Activated CD4-positive, alpha-beta memory T cell treated with anti-CD3 and anti-CD28 coated beads, Interleukin-2, amount 10 ng/mL, durations not matched to agents 7 days and 5 days (primary cell): ENCODE measurements around the gene FGFR3. TPM values are rescaled to one million over a fixed set of nuclear protein-coding genes. Genes with fewer than 3 reads are reported as not detected.

Experiments
- CTCF ChIA-PET: fragments of 350-600 bp; sonication (Branson Sonifier 250); formaldehyde crosslinking; loops from one replicate; lab custom pipeline; 2021; ENCODE audit warnings: antibody characterized with exemption, inconsistent platforms; lab: Charles Lee
- POLR2A ChIA-PET: fragments of 350-600 bp; sonication (Branson Sonifier 250); formaldehyde crosslinking; loops from one replicate; lab custom pipeline; 2021; ENCODE audit warnings: antibody characterized with exemption; lab: Charles Lee
- DNase-seq: peaks from one replicate; pipeline ENCODE4 v3.0.0-alpha.2; 2020
- H3K27ac Mint-ChIP-seq: one replicate; pipeline ENCODE4 v1.8.0; 2021; ENCODE audit warnings: mild to moderate bottlenecking, mixed read lengths
- H3K27me3 Mint-ChIP-seq: one replicate; pipeline ENCODE4 v1.8.0; 2021; ENCODE audit warnings: mixed read lengths
- H3K36me3 Mint-ChIP-seq: one replicate; pipeline ENCODE4 v1.8.0; 2021; ENCODE audit warnings: low read depth, mixed read lengths
- H3K4me1 Mint-ChIP-seq: one replicate; pipeline ENCODE4 v1.8.0; 2021; ENCODE audit warnings: mixed read lengths
- H3K4me3 Mint-ChIP-seq: one replicate; pipeline ENCODE4 v1.8.0; 2021; ENCODE audit warnings: mild to moderate bottlenecking, mixed read lengths
- H3K9me3 Mint-ChIP-seq: one replicate; pipeline ENCODE4 v1.8.0; 2021; ENCODE audit warnings: mixed read lengths
- total RNA-seq, 2 experiments: library from RNA; stranded (reverse); gene quantifications; one replicate each; pipeline ENCODE4 v1.2.3, GENCODE V29; 2021

The FGFR3 gene
- total RNA-seq, 2 experiments from 2014 or later = 0.18 to 0.45 TPM

DNA sequence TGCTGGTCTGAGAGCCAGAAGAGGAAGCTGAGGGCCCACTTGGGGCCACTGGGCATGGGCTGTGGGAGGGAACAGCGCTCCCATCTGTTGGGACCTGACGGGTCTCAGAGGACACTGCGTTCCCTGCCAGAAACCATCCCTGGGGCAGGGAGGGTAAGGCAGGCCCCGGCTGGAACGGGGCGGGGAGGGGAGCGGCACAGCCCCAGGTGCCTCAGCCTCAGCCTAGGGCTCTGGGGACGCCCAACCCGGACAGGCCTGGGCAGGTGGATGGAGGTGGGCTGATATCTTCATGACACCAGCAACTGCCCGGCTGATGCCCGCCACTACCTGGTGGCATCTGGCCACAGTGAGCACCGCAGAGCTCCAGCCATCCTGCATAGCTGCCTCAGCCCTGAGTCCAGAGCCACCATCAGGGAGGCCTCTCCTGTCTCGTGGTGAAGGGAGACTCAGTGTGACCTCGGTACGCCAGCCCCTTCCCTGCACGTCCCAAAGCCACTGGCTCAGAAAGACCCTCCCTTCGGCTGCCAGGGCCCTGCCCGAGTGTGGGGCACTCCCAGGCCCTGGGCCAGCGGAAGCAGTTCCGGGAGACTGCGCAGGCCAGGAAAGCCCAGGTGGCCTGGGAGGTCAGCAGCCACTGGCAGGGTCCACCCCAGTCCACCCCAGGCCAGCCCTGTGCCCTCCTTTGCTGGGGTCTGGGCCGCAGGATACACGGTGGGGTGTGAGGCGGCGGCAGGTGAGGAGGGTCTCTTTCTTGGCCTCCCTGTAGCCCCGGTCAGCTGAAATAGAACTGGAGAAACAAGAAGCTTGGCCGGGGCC is 34.6 kb upstream of the FGFR3 start:
- Mint-ChIP-seq H3K36me3 (no peaks in the 10 kb centered on the region), H3K4me1 (no peaks in the 10 kb centered on the region), H3K27ac (no peak overlapping the region), H3K4me3 (no peak overlapping the region), H3K27me3 (peaks cover 4% of the 10 kb centered on the region), H3K9me3 (no peaks in the 10 kb centered on the region)
- ChIA-PET POLR2A (no interaction called here), CTCF (no interaction called here)
- DNase-seq = no peak

DNA sequence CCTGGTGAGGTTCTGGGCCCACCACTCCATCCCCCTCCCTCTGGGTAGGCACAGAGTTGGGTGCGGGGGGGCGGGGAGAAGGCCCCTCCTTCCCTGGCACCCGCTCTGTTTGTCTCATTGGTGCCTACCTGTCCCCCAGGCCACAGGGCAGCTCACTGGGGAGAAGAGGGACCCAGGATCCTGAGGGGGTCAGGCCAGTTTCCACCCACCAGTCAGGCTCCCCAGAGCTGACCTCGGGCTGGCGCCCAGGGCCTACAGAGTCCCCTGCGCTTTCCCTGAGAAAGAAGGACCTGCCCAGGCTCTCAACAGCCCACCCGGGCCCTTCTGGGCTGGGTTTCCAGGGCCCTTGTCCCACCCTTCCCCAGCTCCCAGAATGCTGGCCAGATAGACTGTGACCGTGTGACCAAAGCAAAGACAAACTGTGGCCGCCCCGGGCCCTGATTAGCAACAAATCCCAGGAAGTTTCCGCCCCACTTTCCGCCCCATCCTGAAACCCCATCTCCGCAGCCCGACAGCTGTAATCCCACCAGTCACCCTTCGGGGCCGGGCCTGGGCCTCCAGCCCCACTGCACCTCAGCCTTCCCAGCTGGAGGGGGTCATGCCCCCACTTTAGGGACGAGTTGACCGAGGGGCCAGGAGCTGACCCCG is 33.8 kb upstream of the FGFR3 start:
- Mint-ChIP-seq H3K27me3 (peaks cover 7% of the 10 kb centered on the region), H3K36me3 (no peaks in the 10 kb centered on the region), H3K4me3 (no peak overlapping the region), H3K4me1 (no peaks in the 10 kb centered on the region), H3K9me3 (no peaks in the 10 kb centered on the region), H3K27ac (no peak overlapping the region)
- POLR2A ChIA-PET = no interaction called here
- DNase-seq = no peak
- CTCF ChIA-PET = no interaction called here

DNA sequence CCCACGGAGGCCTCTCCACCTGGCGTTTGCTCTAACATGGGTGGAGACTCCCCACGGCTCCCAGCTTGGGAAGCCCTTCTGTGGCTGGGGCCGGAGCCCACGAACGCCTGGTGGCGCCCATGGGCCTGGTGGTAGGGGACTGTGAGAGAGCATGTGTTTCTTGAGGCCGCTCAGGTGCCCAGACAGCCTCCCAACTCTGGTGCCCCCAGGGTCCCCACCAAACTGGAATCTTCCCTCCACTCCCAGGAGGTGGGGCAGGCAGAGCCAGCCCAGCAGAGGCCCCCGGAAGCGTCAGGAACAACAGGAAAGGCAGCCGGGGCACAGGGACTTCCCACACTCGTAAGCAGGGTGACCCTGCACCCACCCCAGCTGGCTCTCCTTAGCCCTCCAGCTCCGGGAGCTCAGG is 33.3 kb upstream of the FGFR3 start:
- no peak overlapping the region for H3K27ac Mint-ChIP-seq
- H3K9me3 Mint-ChIP-seq = no peaks in the 10 kb centered on the region
- CTCF ChIA-PET = no interaction called here
- POLR2A ChIA-PET = no interaction called here
- H3K4me3 Mint-ChIP-seq = no peak overlapping the region
- no peaks in the 10 kb centered on the region for H3K4me1 Mint-ChIP-seq
- H3K27me3 Mint-ChIP-seq = peaks cover 8% of the 10 kb centered on the region
- no peaks in the 10 kb centered on the region for H3K36me3 Mint-ChIP-seq
- no peak for DNase-seq

DNA sequence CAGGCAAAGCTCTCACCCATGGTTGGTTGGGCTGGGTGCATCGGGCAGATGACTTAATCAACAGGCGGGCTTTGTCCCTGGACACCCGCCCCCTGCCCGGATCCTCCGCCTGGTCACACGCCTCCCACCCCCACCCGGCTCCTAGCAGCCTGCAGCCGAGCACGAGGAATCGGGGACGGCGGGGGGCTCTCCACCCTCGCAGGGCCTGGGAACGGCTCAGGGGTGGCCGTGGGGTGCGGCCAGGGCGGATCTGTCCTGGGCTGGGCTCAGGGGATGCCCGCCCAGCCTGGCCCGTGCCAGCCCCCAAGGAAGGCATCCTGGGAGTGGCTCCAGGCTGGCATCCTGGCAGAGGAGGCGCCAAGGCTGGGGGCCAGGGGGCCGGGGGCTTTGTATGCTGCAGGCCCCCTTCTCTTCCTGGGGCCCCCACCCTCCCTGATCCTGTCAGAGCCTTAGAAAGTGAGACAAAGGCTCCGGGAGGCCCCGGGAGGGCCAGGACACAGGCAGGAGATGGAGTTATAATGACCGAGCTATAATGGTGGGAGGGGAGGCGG is 32.5 kb upstream of the FGFR3 start:
- Mint-ChIP-seq H3K4me3 (no peak overlapping the region), H3K27me3 (peaks cover 13% of the 10 kb centered on the region), H3K4me1 (peaks cover under 1% of the 10 kb centered on the region), H3K36me3 (no peaks in the 10 kb centered on the region), H3K27ac (no peak overlapping the region), H3K9me3 (no peaks in the 10 kb centered on the region)
- POLR2A ChIA-PET = no interaction called here
- no peak for DNase-seq
- CTCF ChIA-PET = no interaction called here

DNA sequence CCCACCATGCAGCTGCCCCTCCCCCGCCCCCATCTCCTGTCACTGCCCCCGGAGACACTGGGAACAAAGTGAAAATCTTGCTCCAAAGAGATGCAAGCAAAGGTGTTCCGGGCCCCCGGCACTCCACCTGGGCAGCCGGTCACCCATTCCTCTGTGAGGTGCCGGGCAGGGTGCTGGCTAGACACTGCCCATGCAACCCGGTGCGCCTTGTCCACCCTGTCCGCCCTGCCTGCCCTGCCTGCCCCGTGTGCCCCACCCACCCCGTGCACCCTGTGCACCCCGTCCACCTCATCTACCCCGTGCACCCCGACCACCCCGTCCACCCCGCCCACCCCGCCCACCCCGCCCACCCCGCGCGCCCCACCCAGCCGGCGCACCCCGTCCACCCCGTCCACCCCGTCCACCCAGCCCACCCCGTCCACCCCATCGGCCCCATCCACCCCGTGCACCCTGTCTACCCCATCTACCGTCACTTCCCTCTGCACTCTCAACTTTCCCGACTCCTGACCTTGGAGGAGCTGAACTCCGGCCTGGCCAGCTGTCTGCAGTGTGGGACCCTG is 31.9 kb upstream of the FGFR3 start:
- Mint-ChIP-seq H3K27me3 (peaks cover 13% of the 10 kb centered on the region), H3K27ac (no peak overlapping the region), H3K36me3 (no peaks in the 10 kb centered on the region)

DNA sequence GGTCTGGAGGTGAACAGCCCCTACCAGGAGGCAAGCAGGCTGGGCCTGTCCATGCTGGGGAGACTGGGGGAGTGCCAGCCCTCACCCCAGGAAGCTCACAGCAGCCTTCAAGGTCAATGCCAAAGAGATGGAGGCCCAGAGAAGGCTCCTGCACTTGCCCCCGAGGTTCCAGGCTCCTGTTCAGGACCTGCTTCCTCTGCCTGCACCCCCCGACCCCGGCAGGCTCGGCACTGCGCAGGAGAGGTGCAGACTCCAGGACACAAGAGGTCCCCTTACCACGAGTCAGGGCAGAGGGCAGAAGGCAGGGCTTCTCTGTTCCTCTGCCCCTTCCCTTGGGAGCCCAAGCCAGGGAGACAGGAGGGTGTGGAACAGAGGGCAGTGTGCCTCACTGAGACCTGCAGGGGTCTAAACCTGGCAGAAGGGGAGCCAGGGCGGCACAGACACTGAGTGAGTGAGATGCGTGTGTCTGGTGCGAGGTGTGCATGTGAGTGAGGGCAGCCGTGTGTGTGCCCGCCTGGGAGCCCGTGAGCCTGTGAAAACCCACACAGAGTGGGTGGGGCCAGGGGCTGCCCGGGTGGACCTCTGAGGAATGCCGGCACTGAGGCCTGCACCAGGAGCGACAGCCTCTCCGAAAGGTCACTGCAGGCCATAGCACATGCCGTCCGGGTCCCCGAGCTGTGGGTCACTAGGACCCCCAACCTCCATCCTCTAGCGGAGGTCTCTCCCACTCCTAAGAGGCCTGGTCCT is 30.7 kb upstream of the FGFR3 start:
- POLR2A ChIA-PET = no interaction called here

More for the DNA sequence above, 31.9 kb upstream of the FGFR3 start:
- POLR2A ChIA-PET = no interaction called here
- Mint-ChIP-seq H3K4me1 (peaks cover 1% of the 10 kb centered on the region), H3K9me3 (no peaks in the 10 kb centered on the region), H3K4me3 (no peak overlapping the region)
- CTCF ChIA-PET = no interaction called here
- DNase-seq = no peak

DNA sequence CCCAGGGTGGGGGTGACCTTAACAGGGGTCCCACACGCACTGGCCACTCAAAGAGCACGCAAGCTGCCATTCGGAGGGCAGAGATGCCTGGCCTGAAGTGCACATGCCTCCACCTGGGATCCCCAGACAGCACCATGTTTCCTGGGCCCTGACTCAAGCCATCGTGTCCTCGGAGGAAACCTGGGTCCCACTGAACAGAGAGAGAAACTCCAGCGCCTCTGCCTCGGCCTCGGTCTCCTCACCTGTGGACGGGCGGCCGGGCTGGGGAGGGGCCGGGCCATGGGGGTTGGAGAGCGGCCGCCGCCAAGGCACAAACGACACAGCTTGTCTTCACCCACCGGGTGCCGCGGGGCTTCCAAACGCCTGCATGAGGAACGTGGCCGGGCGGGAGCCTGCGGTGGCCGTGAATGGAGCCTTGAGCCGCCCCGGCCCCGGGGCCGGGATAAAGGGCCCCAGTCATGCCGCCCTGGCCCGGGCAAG is 30.0 kb upstream of the FGFR3 start:
- no peak overlapping the region for H3K4me3 Mint-ChIP-seq
- no peaks in the 10 kb centered on the region for H3K9me3 Mint-ChIP-seq
- no peak overlapping the region for H3K27ac Mint-ChIP-seq
- POLR2A ChIA-PET = no interaction called here
- H3K4me1 Mint-ChIP-seq = peaks cover 5% of the 10 kb centered on the region
- DNase-seq = no peak
- CTCF ChIA-PET = no interaction called here
- no peaks in the 10 kb centered on the region for H3K36me3 Mint-ChIP-seq
- H3K27me3 Mint-ChIP-seq = peaks cover 16% of the 10 kb centered on the region

More for the DNA sequence above, 30.7 kb upstream of the FGFR3 start:
- H3K4me1 Mint-ChIP-seq = peaks cover 1% of the 10 kb centered on the region
- H3K9me3 Mint-ChIP-seq = no peaks in the 10 kb centered on the region
- no peak overlapping the region for H3K27ac Mint-ChIP-seq
- CTCF ChIA-PET = no interaction called here
- no peak overlapping the region for H3K4me3 Mint-ChIP-seq
- H3K36me3 Mint-ChIP-seq = no peaks in the 10 kb centered on the region
- peaks cover 13% of the 10 kb centered on the region for H3K27me3 Mint-ChIP-seq
- DNase-seq = no peak

DNA sequence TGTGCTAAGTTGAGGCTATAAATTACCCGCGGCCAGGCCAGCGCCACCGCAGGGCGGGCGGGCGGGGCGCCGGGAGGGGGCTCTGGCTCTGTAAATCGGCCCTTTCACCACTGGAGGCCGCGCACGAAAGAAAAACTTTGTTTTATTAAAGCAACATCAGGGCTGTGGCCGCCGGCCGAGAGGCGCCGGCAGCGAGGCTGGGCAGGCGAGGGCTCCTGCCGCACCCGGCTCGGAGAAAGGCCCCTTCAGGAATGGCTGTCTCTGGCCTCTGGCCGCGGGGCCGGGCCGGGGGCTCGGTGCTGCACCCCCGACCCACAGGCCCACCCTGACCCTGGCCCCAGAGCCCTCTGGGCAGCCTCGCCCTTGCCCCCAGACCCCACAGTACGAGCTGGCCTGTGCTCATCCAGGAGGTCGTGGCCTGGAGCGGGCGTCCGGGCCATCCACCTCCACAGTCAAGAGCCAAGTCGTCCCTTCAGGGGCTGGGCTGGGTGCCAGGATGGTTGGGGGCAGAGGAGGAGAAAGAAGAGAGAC is 29.5 kb upstream of the FGFR3 start:
- ChIA-PET CTCF (no interaction called here), POLR2A (no interaction called here)

DNA sequence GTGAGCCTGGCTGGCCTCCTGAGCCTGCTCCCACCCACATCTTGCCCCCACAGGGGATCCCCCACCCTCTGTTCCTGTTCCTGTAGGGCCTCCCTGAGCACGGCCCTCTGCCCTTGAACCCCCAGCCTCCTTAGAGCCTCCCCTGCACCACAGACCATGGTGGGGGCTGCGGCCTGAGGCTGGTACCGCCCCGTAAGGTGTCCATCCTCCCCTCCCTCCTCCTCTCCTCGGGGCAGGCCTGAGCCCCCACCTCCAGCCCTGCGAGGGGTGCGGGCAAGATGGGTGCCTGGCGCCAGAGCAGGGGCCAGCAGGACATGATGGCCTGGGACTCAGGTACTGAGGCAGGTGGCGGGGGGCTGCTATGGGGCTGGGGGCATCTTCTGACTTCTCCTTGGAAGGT is 28.4 kb upstream of the FGFR3 start:
- POLR2A ChIA-PET = no interaction called here
- CTCF ChIA-PET = interaction anchor here (0.5 kb wide), 1 partner anchor 11 kb away, joined by 3 read pairs; no protein-coding TSS in a partner anchor
- Mint-ChIP-seq H3K27ac (no peak overlapping the region), H3K9me3 (no peaks in the 10 kb centered on the region), H3K36me3 (no peaks in the 10 kb centered on the region), H3K27me3 (peaks cover 19% of the 10 kb centered on the region), H3K4me3 (no peak overlapping the region), H3K4me1 (peaks cover 5% of the 10 kb centered on the region)
- no peak for DNase-seq

More for the DNA sequence above, 29.5 kb upstream of the FGFR3 start:
- H3K27ac Mint-ChIP-seq = no peak overlapping the region
- DNase-seq = no peak
- no peaks in the 10 kb centered on the region for H3K9me3 Mint-ChIP-seq
- peaks cover 5% of the 10 kb centered on the region for H3K4me1 Mint-ChIP-seq
- no peak overlapping the region for H3K4me3 Mint-ChIP-seq
- peaks cover 19% of the 10 kb centered on the region for H3K27me3 Mint-ChIP-seq
- no peaks in the 10 kb centered on the region for H3K36me3 Mint-ChIP-seq

DNA sequence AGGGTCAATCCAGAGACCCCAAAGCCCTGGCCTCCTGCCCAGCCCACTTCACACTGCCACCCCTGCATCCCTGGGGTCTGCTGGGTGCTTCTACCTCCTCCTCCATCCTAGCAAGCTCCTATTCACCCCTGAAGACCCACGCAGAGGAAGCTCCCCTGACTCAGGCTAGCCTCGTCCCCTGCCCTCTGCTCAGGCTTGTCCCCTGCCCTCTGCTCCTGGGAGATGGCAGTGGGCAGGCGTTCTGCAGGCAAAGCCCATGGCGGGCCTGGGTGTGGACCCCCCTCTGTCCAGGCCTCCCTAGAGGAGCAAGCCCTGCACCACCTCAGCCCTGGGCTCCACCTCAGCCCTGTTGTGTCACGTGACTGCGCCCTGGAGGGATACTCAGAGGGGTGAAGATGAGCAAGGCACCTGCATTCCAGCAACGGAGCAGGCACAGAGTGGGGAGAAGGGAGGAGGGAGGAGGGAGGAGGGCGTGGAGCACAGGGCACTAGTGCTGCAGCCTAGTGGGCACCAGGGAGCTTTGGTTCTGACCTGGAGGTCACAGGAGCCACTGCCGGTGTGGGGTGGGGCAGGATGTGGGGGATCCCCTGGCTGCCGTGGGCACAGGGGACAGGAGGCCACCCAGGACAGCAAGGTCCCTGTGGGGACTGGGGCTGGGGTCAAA is 27.6 kb upstream of the FGFR3 start:
- ChIA-PET CTCF (interaction anchor here (0.5 kb wide), 1 partner anchor 10 kb away, joined by 3 read pairs; no protein-coding TSS in a partner anchor), POLR2A (interaction anchor here (1.0 kb wide), 1 partner anchor 21 kb away, joined by 3 read pairs; no protein-coding TSS in a partner anchor)
- no peak for DNase-seq
- no peak overlapping the region for H3K27ac Mint-ChIP-seq
- H3K36me3 Mint-ChIP-seq = no peaks in the 10 kb centered on the region
- peaks cover 5% of the 10 kb centered on the region for H3K4me1 Mint-ChIP-seq
- no peak overlapping the region for H3K4me3 Mint-ChIP-seq
- H3K9me3 Mint-ChIP-seq = no peaks in the 10 kb centered on the region
- peaks cover 19% of the 10 kb centered on the region for H3K27me3 Mint-ChIP-seq

DNA sequence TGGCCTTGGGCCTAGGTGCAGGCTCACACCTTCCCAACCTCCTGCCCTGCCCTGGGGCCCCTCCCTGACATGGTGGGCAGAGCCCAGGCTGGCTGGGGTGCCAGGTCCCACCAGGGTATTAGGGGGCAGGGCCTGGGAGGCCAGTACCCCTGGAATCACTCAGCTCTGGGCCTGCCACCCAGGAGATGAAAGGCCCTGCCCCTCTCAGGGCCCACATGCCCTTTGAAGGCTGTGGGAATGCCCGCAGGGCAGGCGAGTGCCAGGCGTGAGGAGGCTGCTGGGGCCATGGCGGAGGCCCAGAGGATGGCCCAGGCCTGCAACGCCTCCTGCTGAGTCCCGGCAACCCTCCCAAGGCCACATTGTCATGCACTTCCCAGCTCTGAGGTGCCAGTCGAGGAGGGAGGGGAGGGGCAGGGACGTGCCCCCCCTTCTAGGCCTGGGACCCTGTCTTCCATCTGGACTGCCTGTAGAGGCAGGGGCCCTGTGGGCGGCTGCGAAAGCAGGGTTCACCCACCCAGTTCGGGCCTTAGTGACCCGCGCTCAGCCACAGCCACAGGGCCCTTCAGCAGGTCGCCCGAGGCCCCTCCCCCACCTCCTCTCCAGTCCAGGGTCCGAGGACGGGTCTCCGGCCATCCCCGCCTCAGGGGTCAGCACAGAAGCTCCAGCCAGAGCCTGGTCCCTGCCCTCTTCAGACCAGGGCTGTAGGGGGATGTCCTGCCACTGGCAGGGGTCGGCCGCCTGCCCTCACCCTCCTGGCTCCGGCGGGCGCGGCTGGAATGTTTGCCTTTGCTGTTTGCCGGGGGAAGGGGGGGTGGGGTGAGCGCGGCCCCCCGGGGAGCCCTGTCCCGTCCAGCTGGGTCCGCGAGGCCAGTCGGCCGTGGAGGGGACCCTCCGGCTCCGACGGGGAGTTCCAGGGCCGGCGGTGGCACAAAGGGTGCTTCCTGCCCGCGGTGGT is 26.7 kb upstream of the FGFR3 start:
- CTCF ChIA-PET = no interaction called here

More for the DNA sequence above, 26.7 kb upstream of the FGFR3 start:
- Mint-ChIP-seq H3K9me3 (no peaks in the 10 kb centered on the region), H3K27ac (no peak overlapping the region), H3K4me3 (no peak overlapping the region), H3K36me3 (no peaks in the 10 kb centered on the region), H3K27me3 (peaks cover 19% of the 10 kb centered on the region), H3K4me1 (peaks cover 5% of the 10 kb centered on the region)
- no peak for DNase-seq
- POLR2A ChIA-PET = interaction anchor here (1.0 kb wide), 1 partner anchor 22 kb away, joined by 3 read pairs; no protein-coding TSS in a partner anchor
